CD4-positive, alpha-beta T cell treated with Interleukin-4 for 1 hour (primary cell): Measurements from ENCODE around the gene TMEM178B.

Experiments used
- DNase-seq, 2 donors: peaks; one replicate each; pipeline ENCODE4 v3.0.0-alpha.2; 2020 to 2022

TMEM178B gene

GRCh38 chr7:141481971-141482370 lies 408.1 kb downstream of the TMEM178B start:
- no peak for DNase-seq

DNA sequence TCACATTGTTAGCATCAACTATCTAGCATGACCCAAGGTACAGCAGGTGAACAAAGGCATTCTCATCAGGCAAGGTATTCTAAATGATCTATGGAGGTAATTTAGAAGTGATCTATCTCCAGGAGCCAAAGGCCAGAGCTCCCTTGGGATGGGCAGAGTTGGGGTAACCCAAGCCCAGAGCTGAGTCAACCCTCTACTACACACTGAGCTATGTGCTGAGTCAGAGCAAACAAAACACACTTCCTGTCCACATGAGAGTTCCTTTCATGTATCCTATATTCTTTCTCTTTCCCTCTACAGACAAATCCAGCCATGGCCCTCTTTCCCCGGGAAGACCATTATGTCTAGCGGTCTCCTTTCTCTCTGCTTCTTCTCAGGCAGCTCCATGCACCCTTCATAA lies 409.2 kb downstream of the TMEM178B start:
- DNase-seq = no peak

GRCh38 chr7:141484907-141485306 lies 411.0 kb downstream of the TMEM178B start:
- DNase-seq = no peak

DNA sequence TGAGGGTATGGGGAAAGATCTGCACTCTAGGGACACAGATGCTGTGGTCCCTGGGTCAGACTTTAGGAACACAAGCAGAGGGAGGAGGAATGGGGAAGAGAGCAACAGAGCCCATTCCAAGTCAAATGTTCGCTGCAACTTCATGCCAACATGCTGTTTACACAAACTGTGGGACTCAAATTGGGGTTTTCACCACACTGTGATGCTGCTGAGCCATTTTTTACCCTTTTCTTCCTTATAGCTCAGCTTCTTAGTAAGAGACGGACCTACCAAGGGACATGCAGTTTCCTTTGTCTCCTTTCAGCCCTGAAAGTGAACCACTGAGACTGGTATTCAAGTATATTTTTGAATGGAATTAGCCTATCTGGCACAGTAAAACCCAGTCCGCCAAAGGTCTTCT lies 413.1 kb downstream of the TMEM178B start:
- DNase-seq = no peak

GRCh38 chr7:141490474-141490873 lies 416.6 kb downstream of the TMEM178B start:
- DNase-seq = no peak

GRCh38 chr7:141495057-141495456 lies 421.2 kb downstream of the TMEM178B start:
- DNase-seq = no peak

DNA sequence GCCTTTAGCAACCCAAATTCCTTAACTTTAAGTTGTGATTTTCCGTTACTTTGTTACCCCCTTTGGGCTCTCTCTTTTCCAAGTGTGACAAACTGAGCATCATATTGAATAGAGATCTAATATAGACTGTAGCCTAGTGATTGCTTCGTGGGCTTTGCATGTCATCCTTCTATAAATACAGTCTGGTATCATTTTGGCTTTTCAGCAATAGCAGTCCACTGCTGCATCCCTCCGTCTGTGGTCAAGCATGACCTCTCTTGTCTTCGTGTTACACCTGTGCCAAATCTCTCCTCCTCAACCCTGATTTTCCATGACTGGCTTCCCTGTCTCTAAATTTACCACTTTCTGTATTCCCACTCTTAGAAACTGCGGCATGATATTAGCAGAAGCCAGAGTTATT lies 423.5 kb downstream of the TMEM178B start:
- no peak for DNase-seq

- no peak for DNase-seq
Observed at GRCh38 chr7:141500608-141501007, 426.7 kb downstream of the TMEM178B start.

DNA sequence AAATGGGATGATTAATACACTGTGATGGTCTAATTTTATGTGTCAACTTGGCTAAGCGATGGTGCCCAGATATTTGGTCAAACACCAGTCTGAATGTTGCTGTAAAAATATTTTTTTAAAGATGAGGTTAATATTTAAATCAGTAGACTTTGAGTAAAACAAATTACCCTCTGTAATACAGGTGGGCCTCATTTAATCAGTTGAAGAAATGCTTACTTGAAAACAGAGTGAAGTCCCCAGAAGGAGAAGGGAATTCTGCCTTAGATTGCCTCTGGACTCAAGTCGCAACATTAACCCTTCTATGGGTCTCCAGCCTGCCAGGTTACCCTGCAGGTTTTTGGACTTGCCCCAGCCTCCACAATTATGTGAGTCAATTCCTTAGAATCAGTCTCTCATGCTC lies 427.6 kb downstream of the TMEM178B start:
- DNase-seq = no peak

GRCh38 chr7:141511316-141511675 lies 437.4 kb downstream of the TMEM178B start:
- no peak for DNase-seq

GRCh38 chr7:141511676-141512396 lies 438.0 kb downstream of the TMEM178B start:
- no peak for DNase-seq

DNA sequence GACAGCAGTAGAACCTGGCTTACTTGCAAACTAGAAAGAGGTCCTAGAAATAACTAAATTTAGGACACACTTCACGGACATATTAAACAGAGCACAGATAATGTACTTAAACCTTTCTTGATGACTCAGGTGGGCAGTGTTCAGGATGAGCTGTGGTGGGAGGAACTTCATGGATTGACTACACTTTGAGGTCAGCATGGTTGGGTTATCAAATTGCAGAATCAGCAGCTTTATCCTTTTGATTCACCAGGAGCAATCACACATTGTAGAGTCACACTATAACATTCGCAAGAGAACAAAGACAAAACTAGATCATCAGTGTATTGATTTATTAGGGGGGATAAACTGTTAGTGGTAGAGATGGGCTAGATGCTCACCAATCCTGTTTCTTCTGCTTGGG lies 438.7 kb downstream of the TMEM178B start:
- DNase-seq = no peak

- no peak for DNase-seq
Observed at GRCh38 chr7:141513720-141514119, 439.9 kb downstream of the TMEM178B start.

DNA sequence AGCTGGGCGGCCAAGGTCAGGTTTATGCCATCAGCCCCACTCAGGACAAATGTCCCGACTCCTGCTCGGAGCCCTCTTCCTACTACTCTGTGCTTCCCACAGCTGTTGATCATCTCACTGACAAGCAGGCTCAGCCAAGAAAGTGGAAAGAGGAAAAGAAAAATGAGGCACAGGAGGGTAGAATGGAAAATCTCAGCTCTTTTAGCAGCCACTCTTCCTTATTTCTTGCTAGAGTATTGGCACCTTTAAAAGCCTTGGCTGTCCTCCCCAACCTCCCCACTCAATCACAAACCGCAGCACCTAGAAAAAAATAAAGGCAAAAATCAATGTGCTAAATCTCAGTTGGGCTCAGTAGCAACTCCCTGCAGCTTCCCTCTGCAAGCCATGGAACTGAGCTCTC lies 442.1 kb downstream of the TMEM178B start:
- no peak for DNase-seq

DNA sequence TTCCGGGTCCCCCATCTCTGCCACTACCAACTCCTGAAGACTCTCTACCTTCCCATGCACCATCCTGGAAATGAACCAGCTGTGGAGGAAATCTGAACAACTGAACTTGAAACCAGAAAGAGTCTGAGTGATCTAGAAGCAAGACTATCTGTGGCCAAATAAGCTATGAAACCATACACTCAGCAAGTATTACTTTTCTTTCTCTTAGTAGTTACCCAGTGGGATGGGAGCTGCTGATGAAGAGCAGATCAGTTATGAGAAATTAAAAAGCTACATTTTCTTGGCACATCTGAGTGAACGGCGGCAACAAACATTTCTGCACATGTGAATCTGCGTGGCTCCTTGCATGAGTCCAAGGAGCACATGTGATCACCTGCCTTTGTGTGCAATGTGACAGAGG lies 445.8 kb downstream of the TMEM178B start:
- no peak for DNase-seq

GRCh38 chr7:141522657-141523342 lies 448.9 kb downstream of the TMEM178B start:
- DNase-seq = no peak

DNA sequence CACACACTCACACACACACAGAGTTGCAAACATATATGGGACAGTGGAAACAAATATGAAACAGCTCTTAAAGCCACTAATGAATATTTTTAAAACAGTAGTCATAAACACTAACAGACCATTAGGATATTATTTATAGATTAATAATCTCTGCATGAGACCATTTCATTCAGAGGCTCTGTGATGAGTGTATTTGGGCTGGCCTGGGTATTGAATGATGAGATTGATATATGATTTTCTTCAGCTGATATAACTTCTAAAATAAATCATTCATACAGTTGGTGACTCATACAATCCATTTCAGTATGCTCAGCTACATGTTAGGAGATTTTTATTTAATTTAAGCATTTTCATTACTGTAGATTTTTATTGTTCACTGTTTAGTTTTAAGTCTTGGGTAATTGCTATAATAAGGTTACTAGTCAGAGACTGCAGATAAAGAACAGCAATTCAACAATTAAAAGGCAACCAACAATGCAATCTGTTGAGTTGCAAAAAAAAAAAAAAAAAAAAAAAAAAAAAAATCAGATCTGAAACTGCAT lies 452.2 kb downstream of the TMEM178B start:
- no peak for DNase-seq

GRCh38 chr7:141527076-141527475 lies 453.2 kb downstream of the TMEM178B start:
- no peak for DNase-seq

DNA sequence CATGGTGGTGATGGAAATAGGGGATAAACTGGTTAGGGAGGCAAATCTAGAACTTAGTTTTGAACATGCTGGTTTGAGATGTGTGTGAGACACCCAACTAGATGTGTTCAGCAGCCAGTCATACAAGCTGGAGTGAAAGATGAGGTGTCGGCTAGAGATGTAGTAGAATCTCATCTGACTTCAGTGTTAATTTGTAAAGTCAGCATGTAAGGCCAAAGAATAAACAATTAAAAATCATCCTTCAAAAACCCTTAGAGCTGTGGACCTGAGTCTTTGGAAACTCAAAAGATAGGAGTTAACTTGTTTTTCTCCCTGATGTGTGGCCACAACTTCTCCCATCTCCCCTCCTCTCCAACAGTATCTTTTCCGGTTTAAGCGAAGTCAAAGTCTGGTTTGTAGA lies 454.5 kb downstream of the TMEM178B start:
- DNase-seq = no peak
